ENCODE results near the gene TSC2.

TSC2 gene

GRCh38 chr16:2042171-2042985, 5.4 kb upstream of the TSC2 start:
- Histone ChIP-seq H3K27ac (no peak overlapping the region), H3K9me3 (no peaks in the 10 kb centered on the region), H3K27me3 (peaks cover 14% of the 10 kb centered on the region), H3K36me3 (no peaks in the 10 kb centered on the region), H3K4me3 (ENCODE audit: low read depth in 1 of 2, low read length in 1 of 2) (no peak overlapping the region), H3K4me1 (ENCODE audit: control insufficient read depth in 1 of 2, insufficient read depth in 1 of 2, low read depth in 1 of 2, low read length in 1 of 2) (peaks cover 5% of the 10 kb centered on the region in 2 experiments)
- no peak for TF ChIP-seq CTCF (IDR thresholded peaks at IDR 0.05)

- no peak overlapping the region for H3K4me3 ChIP-seq (ENCODE audit: low read depth in 1 of 2, low read length in 1 of 2)
- TF ChIP-seq CTCF (IDR thresholded peaks at IDR 0.05) = no peak
- H3K27me3 ChIP-seq = peaks cover 14% of the 10 kb centered on the region
- H3K36me3 ChIP-seq = no peaks in the 10 kb centered on the region
- no peaks in the 10 kb centered on the region for H3K9me3 ChIP-seq
- no peak overlapping the region for H3K27ac ChIP-seq
- peaks cover 7 to 8% of the 10 kb centered on the region in 2 experiments for H3K4me1 ChIP-seq (ENCODE audit: control insufficient read depth in 1 of 2, insufficient read depth in 1 of 2, low read depth in 1 of 2, low read length in 1 of 2)
Observed at GRCh38 chr16:2042986-2043666, 4.7 kb upstream of the TSC2 start.

GRCh38 chr16:2043667-2044451, 3.9 kb upstream of the TSC2 start:
- no peak for TF ChIP-seq CTCF (IDR thresholded peaks at IDR 0.05)
- Histone ChIP-seq H3K9me3 (no peaks in the 10 kb centered on the region), H3K4me3 (ENCODE audit: low read depth in 1 of 2, low read length in 1 of 2) (no peak overlapping the region), H3K27me3 (peaks cover 14% of the 10 kb centered on the region), H3K27ac (no peak overlapping the region), H3K4me1 (ENCODE audit: control insufficient read depth in 1 of 2, insufficient read depth in 1 of 2, low read depth in 1 of 2, low read length in 1 of 2) (peaks cover 13 to 15% of the 10 kb centered on the region in 2 experiments), H3K36me3 (no peaks in the 10 kb centered on the region)

DNA sequence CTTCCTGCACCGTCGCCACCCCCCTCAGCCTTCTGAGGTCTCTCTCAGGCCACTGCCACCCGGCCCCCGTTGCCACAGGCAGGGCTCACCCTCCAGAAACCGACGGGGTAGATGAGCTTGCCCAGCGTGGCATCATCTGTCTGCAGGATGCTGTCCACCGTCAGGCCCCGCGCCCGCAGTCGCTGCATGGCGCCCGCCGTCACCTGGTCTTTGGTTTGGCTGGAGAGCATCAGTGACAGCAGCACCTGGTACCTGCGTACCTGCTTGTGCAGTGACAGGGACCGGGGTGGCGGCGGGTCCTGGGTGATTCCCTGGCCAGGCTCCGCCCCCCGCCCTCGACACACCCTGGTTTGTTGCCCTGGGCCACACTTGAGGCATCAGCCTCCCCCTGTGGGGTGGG, 3.2 kb upstream of the TSC2 start:
- peaks cover 14% of the 10 kb centered on the region for H3K27me3 ChIP-seq
- H3K4me1 ChIP-seq (ENCODE audit: control insufficient read depth in 1 of 2, insufficient read depth in 1 of 2, low read depth in 1 of 2, low read length in 1 of 2) = peaks cover 13 to 17% of the 10 kb centered on the region in 2 experiments
- TF ChIP-seq CTCF (IDR thresholded peaks at IDR 0.05) = no peak
- no peak overlapping the region for H3K4me3 ChIP-seq (ENCODE audit: low read depth in 1 of 2, low read length in 1 of 2)
- H3K27ac ChIP-seq = no peak overlapping the region
- no peaks in the 10 kb centered on the region for H3K36me3 ChIP-seq
- no peaks in the 10 kb centered on the region for H3K9me3 ChIP-seq

GRCh38 chr16:2045965-2046892, 1.6 kb upstream of the TSC2 start:
- no peak for TF ChIP-seq CTCF (IDR thresholded peaks at IDR 0.05)
- H3K9me3 ChIP-seq = no peaks in the 10 kb centered on the region
- H3K27me3 ChIP-seq = peaks cover 14% of the 10 kb centered on the region
- peaks cover 13% of the 10 kb centered on the region for H3K36me3 ChIP-seq
- H3K4me3 ChIP-seq (ENCODE audit: low read depth in 1 of 2, low read length in 1 of 2) = no peak overlapping the region
- H3K4me1 ChIP-seq (ENCODE audit: control insufficient read depth in 1 of 2, insufficient read depth in 1 of 2, low read depth in 1 of 2, low read length in 1 of 2) = peaks cover 13 to 17% of the 10 kb centered on the region in 2 experiments
- no peak overlapping the region for H3K27ac ChIP-seq

All from neutrophil (primary cell).